CD14-positive monocyte (primary cell): Measurements from ENCODE around the gene NUP62. TPM values are rescaled to one million over a fixed set of nuclear protein-coding genes. Genes with fewer than 3 reads are reported as not detected.

ENCODE experiments used
- DNase-seq, 3 donors: peaks; one replicate each; pipeline ENCODE4 v3.0.0-alpha.2; 2011 to 2022
- H2AFZ ChIP-seq: 2 replicates; pipeline ENCODE4 v1.6.0; 2012; ENCODE audit warnings: mild to moderate bottlenecking, low read depth, low read length, inconsistent platforms; ENCODE audit not compliant: insufficient read depth, poor library complexity, severe bottlenecking
- H3K27ac ChIP-seq, 2 donors: 1 replicate in 1 of 2; 2 replicates in 1 of 2; pipeline ENCODE4 v1.5.1; 2012 to 2013; ENCODE audit warnings: low read length in 2 of 2, control low read depth in 1 of 2, inconsistent platforms in 1 of 2, low read depth in 1 of 2, mild to moderate bottlenecking in 1 of 2
- H3K27me3 ChIP-seq, 2 donors: one replicate each; pipeline versions ENCODE4 v1.6.0 to v1.6.1; 2011 to 2013; ENCODE audit warnings: low read length in 2 of 2; ENCODE audit not compliant: control insufficient read depth in 2 of 2, insufficient read depth in 2 of 2
- H3K36me3 ChIP-seq, 2 donors: replicated peaks in 1 of 2; 1 replicate in 1 of 2; 2 replicates in 1 of 2; pipeline versions ENCODE4 v1.5.1 to v1.6.1; 2012 to 2013; ENCODE audit warnings: low read length in 2 of 2, control low read depth in 1 of 2, inconsistent platforms in 1 of 2, mild to moderate bottlenecking in 1 of 2; ENCODE audit not compliant: insufficient read depth in 2 of 2, control insufficient read depth in 1 of 2
- H3K4me1 ChIP-seq, 2 donors: 1 replicate in 1 of 2; 2 replicates in 1 of 2; pipeline versions ENCODE4 v1.5.1 to v1.6.1; 2012 to 2013; ENCODE audit warnings: low read length in 2 of 2, control low read depth in 1 of 2, inconsistent platforms in 1 of 2, mild to moderate bottlenecking in 1 of 2, moderate library complexity in 1 of 2; ENCODE audit not compliant: insufficient read depth in 2 of 2, control insufficient read depth in 1 of 2
- H3K4me2 ChIP-seq: replicated peaks from 2 replicates; pipeline ENCODE3; 2012; ENCODE audit warnings: low read length, moderate library complexity, mild to moderate bottlenecking; ENCODE audit not compliant: poor library complexity, severe bottlenecking; ENCODE audit errors: extremely low read depth
- H3K4me3 ChIP-seq, 3 experiments: fragments of 200-600 bp in 1 of 3; sonication (generic) in 1 of 3; replicated peaks in 1 of 3; 1 replicate in 2 of 3; 2 replicates in 1 of 3; pipeline ENCODE4 v1.5.1; 2011 to 2013; ENCODE audit warnings: low read length in 3 of 3, mild to moderate bottlenecking in 3 of 3, control low read depth in 2 of 3, low read depth in 2 of 3, inconsistent platforms in 1 of 3, moderate library complexity in 1 of 3
- H3K79me2 ChIP-seq: 2 replicates; pipeline ENCODE4 v1.6.0; 2012; ENCODE audit warnings: mild to moderate bottlenecking, control low read depth, inconsistent platforms, low read length, moderate library complexity; ENCODE audit not compliant: insufficient read depth
- H3K9ac ChIP-seq: 2 replicates; pipeline ENCODE4 v1.6.0; 2017; ENCODE audit warnings: low read length, mild to moderate bottlenecking; ENCODE audit not compliant: insufficient read depth, poor library complexity, severe bottlenecking
- H3K9me3 ChIP-seq, 2 donors: replicated peaks in 1 of 2; 1 replicate in 1 of 2; 2 replicates in 1 of 2; pipeline versions ENCODE4 v1.5.1 to v1.6.1; 2012 to 2013; ENCODE audit warnings: low read length in 2 of 2, control low read depth in 1 of 2; ENCODE audit not compliant: control insufficient read depth in 1 of 2, insufficient read depth in 1 of 2
- H4K20me1 ChIP-seq: 2 replicates; pipeline ENCODE4 v1.6.0; 2012; ENCODE audit warnings: mild to moderate bottlenecking, low read length, control low read depth, moderate library complexity; ENCODE audit not compliant: insufficient read depth
- H3K27ac Mint-ChIP-seq, 7 donors: one replicate each; pipeline ENCODE4 v1.8.0; 2020; ENCODE audit warnings: mild to moderate bottlenecking in 7 of 7, mixed read lengths in 7 of 7, moderate library complexity in 6 of 7, inconsistent platforms in 2 of 7
- H3K27me3 Mint-ChIP-seq, 3 donors: one replicate each; pipeline ENCODE4 v1.8.0; 2021 to 2022; ENCODE audit warnings: low read depth in 3 of 3, mild to moderate bottlenecking in 3 of 3, mixed read lengths in 3 of 3, moderate library complexity in 3 of 3, inconsistent platforms in 1 of 3
- H3K36me3 Mint-ChIP-seq, 2 donors: one replicate each; pipeline ENCODE4 v1.8.0; 2020; ENCODE audit warnings: mixed read lengths in 2 of 2, inconsistent platforms in 1 of 2, mild to moderate bottlenecking in 1 of 2
- H3K4me1 Mint-ChIP-seq: one replicate; pipeline ENCODE4 v1.8.0; 2020; ENCODE audit warnings: mild to moderate bottlenecking, mixed read lengths
- H3K4me3 Mint-ChIP-seq, 2 donors: one replicate each; pipeline ENCODE4 v1.8.0; 2020; ENCODE audit warnings: mild to moderate bottlenecking in 2 of 2, mixed read lengths in 2 of 2, moderate library complexity in 1 of 2
- H3K9me3 Mint-ChIP-seq, 7 donors: one replicate each; pipeline ENCODE4 v1.8.0; 2020 to 2022; ENCODE audit warnings: mixed read lengths in 7 of 7, mild to moderate bottlenecking in 6 of 7, moderate library complexity in 6 of 7, inconsistent platforms in 2 of 7
- CTCF ChIP-seq: fragments of 200-600 bp; IDR thresholded peaks from one replicate; pipeline ENCODE4 v1.8.0; 2022; ENCODE audit warnings: antibody characterized with exemption, mild to moderate bottlenecking
- WGBS: methylation state at CpG from one replicate; pipeline ENCODE4 v1.1.5; 2013; ENCODE audit warnings: missing lambda C conversion rate; ENCODE audit not compliant: insufficient coverage; 5-methylcytosine and 5-hydroxymethylcytosine counted together
- intact Hi-C, 2 donors: fragments of 100-400 bp; cut with micrococcal nuclease; formaldehyde crosslinking; loops; one replicate each; pipeline versions ENCODE4 v1.15.0 to v1.15.1; 2023
- polyA plus RNA-seq, 3 donors: library from polyadenylated mRNA; depleted of rRNA in 1 of 3; unstranded in 2 of 3; stranded (reverse) in 1 of 3; fragments of 300-500 nt in 2 of 3; fragments of >200 nt in 1 of 3; fragmentation: Illumina TruSeq in 2 of 3; gene quantifications; 1 replicate in 2 of 3; 2 replicates in 1 of 3; pipeline ENCODE4 v1.2.3, GENCODE V29; 2012 to 2021

The NUP62 gene
- polyA plus RNA-seq, 3 donors, result 32.3 to 62.2 (median 48.6) TPM

- Histone ChIP-seq H4K20me1 (peaks cover 43% of the 10 kb centered on the region), H3K27me3 (no peaks in the 10 kb centered on the region), H3K9ac (no peak overlapping the region), H3K36me3 (peaks cover 44 to 55% of the 10 kb centered on the region in 2 donors), H3K79me2 (no peaks in the 10 kb centered on the region), H3K9me3 (no peaks in the 10 kb centered on the region), H3K4me3 (no peak overlapping the region), H3K4me2 (peak overlapping the region; percentile 6), H3K27ac (no peak overlapping the region), H3K4me1 (peaks cover 35 to 47% of the 10 kb centered on the region in 2 donors), H2AFZ (no peak overlapping the region)
- Mint-ChIP-seq H3K9me3 (peaks cover 0 to 4% (median 0%) of the 10 kb centered on the region in 7 donors), H3K4me3 (peak overlapping the region; percentile 1 to 3), H3K27me3 (peaks cover 1 to 12% (median 6%) of the 10 kb centered on the region in 3 donors), H3K4me1 (peaks cover 31% of the 10 kb centered on the region), H3K36me3 (peaks cover 59 to 61% of the 10 kb centered on the region in 2 donors), H3K27ac (peak overlapping the region in 1 of 7 donors; percentile 30)
- intact Hi-C loops, result no loop called here
- peak in 2 of 3 donors; percentile 25 to 60 for DNase-seq
- no peak for TF ChIP-seq CTCF
- 11% methylated on average over 14 of the region's 18 CpGs for WGBS
These were observed 44.7 kb upstream of the NUP62 start for GRCh38 chr19:49973987-49974386.

DNA sequence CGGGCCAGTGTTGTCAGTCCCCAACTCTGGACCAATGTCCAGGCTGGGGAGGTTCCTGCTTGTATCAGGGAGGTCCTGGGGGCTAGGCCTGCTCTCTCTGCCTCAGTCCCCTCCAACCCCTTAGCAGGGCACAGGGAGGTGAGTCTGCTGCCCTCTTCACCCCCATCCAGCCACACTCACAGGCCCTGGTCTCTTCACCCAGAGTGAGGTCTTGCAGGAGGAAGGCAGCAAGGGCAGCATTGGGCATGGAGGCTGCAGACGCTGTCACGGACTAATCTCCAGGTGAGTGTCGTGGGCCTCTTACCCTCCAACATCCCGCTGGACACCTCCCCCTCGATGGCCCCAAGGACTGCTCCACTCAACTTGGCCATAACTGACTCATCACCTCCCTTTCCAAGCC, 43.5 kb upstream of the NUP62 start:
- peaks cover 1 to 12% (median 6%) of the 10 kb centered on the region in 3 donors for H3K27me3 Mint-ChIP-seq
- H3K9me3 ChIP-seq, result no peaks in the 10 kb centered on the region
- H3K36me3 Mint-ChIP-seq, result peaks cover 48 to 49% of the 10 kb centered on the region in 2 donors
- no peak overlapping the region for H3K27ac Mint-ChIP-seq
- H3K4me3 Mint-ChIP-seq, result no peak overlapping the region
- H3K4me2 ChIP-seq, result no peak overlapping the region
- H3K27ac ChIP-seq, result no peak overlapping the region
- no peak for DNase-seq
- peaks cover 43% of the 10 kb centered on the region for H4K20me1 ChIP-seq
- peaks cover 46 to 58% of the 10 kb centered on the region in 2 donors for H3K4me1 ChIP-seq
- intact Hi-C loops, result no loop called here
- 96% methylated on average over 5 of the region's 6 CpGs for WGBS
- H3K9ac ChIP-seq, result no peak overlapping the region
- H3K4me1 Mint-ChIP-seq, result peaks cover 42% of the 10 kb centered on the region
- H3K79me2 ChIP-seq, result no peaks in the 10 kb centered on the region
- no peaks in the 10 kb centered on the region for H3K27me3 ChIP-seq
- H3K36me3 ChIP-seq, result peaks cover 33 to 43% of the 10 kb centered on the region in 2 donors
- no peak overlapping the region for H2AFZ ChIP-seq
- no peak overlapping the region for H3K4me3 ChIP-seq
- no peak for TF ChIP-seq CTCF
- H3K9me3 Mint-ChIP-seq, result peaks cover 0 to 4% (median 0%) of the 10 kb centered on the region in 7 donors
